OCI-LY7 (cell line): ENCODE results near the gene ZBTB1. TPM values are rescaled to one million over a fixed set of nuclear protein-coding genes. Genes with fewer than 3 reads are reported as not detected.

Source experiments
- BruUV-seq: library from RNA; stranded (reverse); fragments of 400-500 nt; replicated peaks from 2 replicates; lab custom pipeline; 2021; lab: Mats Ljungman, UMichigan
- CTCF ChIA-PET: fragments of 300-600 bp; sonication (Branson Sonifier 250); formaldehyde crosslinking; loops from one replicate; lab custom pipeline; 2022; ENCODE audit warnings: antibody characterized with exemption; ENCODE audit not compliant: unreplicated experiment; lab: Charles Lee
- POLR2A ChIA-PET: fragments of 300-600 bp; sonication (Branson Sonifier 250); formaldehyde crosslinking; loops from one replicate; lab custom pipeline; 2022; ENCODE audit warnings: antibody characterized with exemption; lab: Charles Lee
- DNase-seq: peaks from one replicate; pipeline ENCODE4 v3.0.0-alpha.2; 2015; ENCODE audit warnings: low spot score
- H2AFZ ChIP-seq: fragments of 200-600 bp; sonication (generic), shearing (Covaris generic); 2 replicates; pipeline ENCODE4 v1.6.1; 2014; ENCODE audit warnings: mild to moderate bottlenecking, antibody characterized with exemption, low read length, moderate library complexity
- H3K27ac ChIP-seq: fragments of 200-600 bp; sonication (generic); 2 replicates; pipeline ENCODE4 v1.5.1; 2014; ENCODE audit warnings: mixed run types, low read depth, mild to moderate bottlenecking, moderate library complexity, low read length, inconsistent platforms; ENCODE audit not compliant: poor library complexity, severe bottlenecking
- H3K36me3 ChIP-seq: fragments of 200-600 bp; sonication (generic); 2 replicates; pipeline ENCODE4 v1.6.1; 2014; ENCODE audit warnings: mild to moderate bottlenecking, antibody characterized with exemption, low read length, moderate library complexity, mixed read lengths; ENCODE audit not compliant: insufficient read depth
- H3K4me1 ChIP-seq: fragments of 200-600 bp; sonication (generic); 2 replicates; pipeline ENCODE4 v1.5.1; 2014; ENCODE audit warnings: mild to moderate bottlenecking, low read length; ENCODE audit not compliant: insufficient read depth, poor library complexity, severe bottlenecking
- H3K4me2 ChIP-seq: fragments of 200-600 bp; sonication (generic); 2 replicates; pipeline ENCODE4 v1.6.1; 2014; ENCODE audit warnings: mild to moderate bottlenecking, low read length
- H3K4me3 ChIP-seq: fragments of 200-600 bp; sonication (generic); 2 replicates; pipeline ENCODE4 v1.5.1; 2014; ENCODE audit warnings: mild to moderate bottlenecking, low read depth, low read length; ENCODE audit not compliant: poor library complexity, severe bottlenecking
- H3K79me2 ChIP-seq: fragments of 200-600 bp; sonication (generic); 2 replicates; pipeline ENCODE4 v1.6.1; 2016; ENCODE audit warnings: low read depth, mild to moderate bottlenecking, low read length, moderate library complexity, mixed read lengths; ENCODE audit not compliant: insufficient read depth
- H3K9me2 ChIP-seq: fragments of 200-600 bp; sonication (generic); 2 replicates; pipeline ENCODE4 v1.6.1; 2016; ENCODE audit warnings: mild to moderate bottlenecking, low read length, mixed read lengths; ENCODE audit not compliant: insufficient read depth
- H3K9me3 ChIP-seq: fragments of 200-600 bp; sonication (generic); 2 replicates; pipeline ENCODE4 v1.6.1; 2014; ENCODE audit warnings: mild to moderate bottlenecking, mixed run types, low read length, mixed read lengths
- H4K20me1 ChIP-seq: fragments of 200-600 bp; sonication (generic); 2 replicates; pipeline ENCODE4 v1.6.1; 2014; ENCODE audit warnings: mild to moderate bottlenecking, antibody characterized with exemption, low read length, moderate library complexity, mixed read lengths; ENCODE audit not compliant: insufficient read depth
- EZH2phosphoT487 ChIP-seq: fragments of 200-600 bp; sonication (generic); IDR thresholded peaks from 2 replicates; pipeline ENCODE4 v1.6.1; 2018; ENCODE audit warnings: low read depth, borderline replicate concordance, mild to moderate bottlenecking, mixed run types, antibody characterized with exemption, low read length, moderate library complexity, mixed read lengths
- intact Hi-C: fragments of 100-400 bp; cut with micrococcal nuclease; formaldehyde crosslinking; loops from one replicate; pipeline ENCODE4 v1.10.0; 2022; ENCODE audit not compliant: unreplicated experiment
- total RNA-seq, 2 experiments: library from RNA; depleted of rRNA in 1 of 2; stranded (reverse); fragments of >200 nt in 1 of 2; shearing (Covaris generic) in 1 of 2; gene quantifications; 2 replicates each; pipeline ENCODE4 v1.2.3, GENCODE V29; 2014 to 2022
- TF ChIP-seq, protein P1 (sequence below): fragments of 200-600 bp; sonication (generic); conservative IDR thresholded peaks from 2 replicates; pipeline ENCODE4 v1.5.1; 2014; ENCODE audit warnings: mild to moderate bottlenecking, antibody characterized with exemption, low read length, moderate library complexity, mixed read lengths

ZBTB1 gene
- total RNA-seq, 2 experiments from 2014 or later, result 34.1 to 49.5 TPM

DNA sequence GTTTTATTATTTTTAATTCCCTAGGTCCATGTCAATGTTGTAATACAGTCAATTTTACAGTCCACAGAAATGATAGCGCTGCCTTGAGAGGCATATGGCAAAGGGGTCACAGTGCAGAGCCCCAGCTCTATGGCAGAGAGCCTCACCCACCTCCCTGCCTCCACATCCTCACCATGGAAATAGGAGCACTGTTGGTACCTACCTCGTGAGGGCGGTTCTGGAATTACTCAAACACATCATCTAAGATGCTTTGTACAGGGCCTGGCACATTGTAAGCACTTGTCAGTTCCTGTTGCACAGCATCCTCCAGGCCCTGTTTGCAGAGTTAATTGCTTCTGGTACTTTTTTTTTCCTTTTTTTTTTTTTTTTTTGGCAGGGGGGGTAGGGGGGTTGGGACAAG is 43.3 kb upstream of the ZBTB1 start:
- no TSS peak for BruUV-seq
- intact Hi-C loops, result no loop called here
- H3K36me3 ChIP-seq, result peaks cover 58% of the 10 kb centered on the region
- no peak for DNase-seq
- no peak overlapping the region for H3K4me2 ChIP-seq
- H3K27ac ChIP-seq, result no peak overlapping the region
- no peaks in the 10 kb centered on the region for H3K9me2 ChIP-seq
- H3K79me2 ChIP-seq, result no peaks in the 10 kb centered on the region
- peaks cover 8% of the 10 kb centered on the region; the same call in 1 of the 2 replicates for H4K20me1 ChIP-seq
- POLR2A ChIA-PET, result interaction anchor here (0.6 to 0.7 kb wide), 3 partner anchors 8 to 843 kb away, joined by 3 to 4 read pairs (median 3); no protein-coding TSS in a partner anchor
- no peak for TF ChIP-seq EZH2phosphoT487
- TF ChIP-seq, protein P1, sequence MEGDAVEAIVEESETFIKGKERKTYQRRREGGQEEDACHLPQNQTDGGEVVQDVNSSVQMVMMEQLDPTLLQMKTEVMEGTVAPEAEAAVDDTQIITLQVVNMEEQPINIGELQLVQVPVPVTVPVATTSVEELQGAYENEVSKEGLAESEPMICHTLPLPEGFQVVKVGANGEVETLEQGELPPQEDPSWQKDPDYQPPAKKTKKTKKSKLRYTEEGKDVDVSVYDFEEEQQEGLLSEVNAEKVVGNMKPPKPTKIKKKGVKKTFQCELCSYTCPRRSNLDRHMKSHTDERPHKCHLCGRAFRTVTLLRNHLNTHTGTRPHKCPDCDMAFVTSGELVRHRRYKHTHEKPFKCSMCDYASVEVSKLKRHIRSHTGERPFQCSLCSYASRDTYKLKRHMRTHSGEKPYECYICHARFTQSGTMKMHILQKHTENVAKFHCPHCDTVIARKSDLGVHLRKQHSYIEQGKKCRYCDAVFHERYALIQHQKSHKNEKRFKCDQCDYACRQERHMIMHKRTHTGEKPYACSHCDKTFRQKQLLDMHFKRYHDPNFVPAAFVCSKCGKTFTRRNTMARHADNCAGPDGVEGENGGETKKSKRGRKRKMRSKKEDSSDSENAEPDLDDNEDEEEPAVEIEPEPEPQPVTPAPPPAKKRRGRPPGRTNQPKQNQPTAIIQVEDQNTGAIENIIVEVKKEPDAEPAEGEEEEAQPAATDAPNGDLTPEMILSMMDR, result no peak
- H2AFZ ChIP-seq, result no peak overlapping the region
- no peaks in the 10 kb centered on the region for H3K9me3 ChIP-seq
- H3K4me3 ChIP-seq, result no peak overlapping the region
- H3K4me1 ChIP-seq, result peaks cover 43% of the 10 kb centered on the region
- CTCF ChIA-PET, result no interaction called here

GRCh38 chr14:64463195-64463594 is 41.4 kb upstream of the ZBTB1 start:
- intact Hi-C loops, result no loop called here
- H3K4me1 ChIP-seq, result peaks cover 44% of the 10 kb centered on the region
- POLR2A ChIA-PET, result interaction anchor here (0.6 to 1.8 kb wide), 9 partner anchors 12 to 840 kb away, joined by 3 to 6 read pairs (median 4); no protein-coding TSS in a partner anchor
- H3K4me3 ChIP-seq, result peak overlapping the region; percentile 18
- H2AFZ ChIP-seq, result no peak overlapping the region
- peak overlapping the region; percentile 58 for H3K27ac ChIP-seq
- peak overlapping the region; percentile 60 for H3K4me2 ChIP-seq
- no peaks in the 10 kb centered on the region for H3K79me2 ChIP-seq
- no peaks in the 10 kb centered on the region for H3K9me3 ChIP-seq
- peak; percentile 74 for DNase-seq
- BruUV-seq, result no TSS peak
- H3K36me3 ChIP-seq, result peaks cover 41% of the 10 kb centered on the region
- CTCF ChIA-PET, result interaction anchor here (0.6 to 1.2 kb wide), 4 partner anchors 9 to 76 kb away, joined by 3 to 7 read pairs (median 4); no protein-coding TSS in a partner anchor
- no peaks in the 10 kb centered on the region for H3K9me2 ChIP-seq
- TF ChIP-seq, protein P1, result no peak
- TF ChIP-seq EZH2phosphoT487, result no peak
- peaks cover 8% of the 10 kb centered on the region; the same call in 1 of the 2 replicates for H4K20me1 ChIP-seq

- CTCF ChIA-PET, result interaction anchor here (0.6 kb wide), 1 partner anchor 58 kb away, joined by 4 read pairs; no protein-coding TSS in a partner anchor
- H3K27ac ChIP-seq, result peak overlapping the region; percentile 58
- H2AFZ ChIP-seq, result no peak overlapping the region
- POLR2A ChIA-PET, result interaction anchor here (0.7 to 1.8 kb wide), 7 partner anchors 9 to 840 kb away, joined by 3 to 6 read pairs (median 3); no protein-coding TSS in a partner anchor
- TF ChIP-seq, protein P1, result no peak
- no peak for TF ChIP-seq EZH2phosphoT487
- BruUV-seq, result no TSS peak
- H3K9me2 ChIP-seq, result no peaks in the 10 kb centered on the region
- H3K9me3 ChIP-seq, result no peaks in the 10 kb centered on the region
- intact Hi-C loops, result no loop called here
- H3K79me2 ChIP-seq, result no peaks in the 10 kb centered on the region
- H3K36me3 ChIP-seq, result peaks cover 37% of the 10 kb centered on the region
- H3K4me3 ChIP-seq, result no peak overlapping the region
- peak overlapping the region; percentile 78 for H3K4me2 ChIP-seq
- H4K20me1 ChIP-seq, result peaks cover 8% of the 10 kb centered on the region; the same call in 1 of the 2 replicates
- no peak for DNase-seq
- H3K4me1 ChIP-seq, result peaks cover 44% of the 10 kb centered on the region
Measured at GRCh38 chr14:64463873-64464272, 40.7 kb upstream of the ZBTB1 start.
